ENCODE measurements around the gene HCK.

- TF ChIP-seq, protein P1, sequence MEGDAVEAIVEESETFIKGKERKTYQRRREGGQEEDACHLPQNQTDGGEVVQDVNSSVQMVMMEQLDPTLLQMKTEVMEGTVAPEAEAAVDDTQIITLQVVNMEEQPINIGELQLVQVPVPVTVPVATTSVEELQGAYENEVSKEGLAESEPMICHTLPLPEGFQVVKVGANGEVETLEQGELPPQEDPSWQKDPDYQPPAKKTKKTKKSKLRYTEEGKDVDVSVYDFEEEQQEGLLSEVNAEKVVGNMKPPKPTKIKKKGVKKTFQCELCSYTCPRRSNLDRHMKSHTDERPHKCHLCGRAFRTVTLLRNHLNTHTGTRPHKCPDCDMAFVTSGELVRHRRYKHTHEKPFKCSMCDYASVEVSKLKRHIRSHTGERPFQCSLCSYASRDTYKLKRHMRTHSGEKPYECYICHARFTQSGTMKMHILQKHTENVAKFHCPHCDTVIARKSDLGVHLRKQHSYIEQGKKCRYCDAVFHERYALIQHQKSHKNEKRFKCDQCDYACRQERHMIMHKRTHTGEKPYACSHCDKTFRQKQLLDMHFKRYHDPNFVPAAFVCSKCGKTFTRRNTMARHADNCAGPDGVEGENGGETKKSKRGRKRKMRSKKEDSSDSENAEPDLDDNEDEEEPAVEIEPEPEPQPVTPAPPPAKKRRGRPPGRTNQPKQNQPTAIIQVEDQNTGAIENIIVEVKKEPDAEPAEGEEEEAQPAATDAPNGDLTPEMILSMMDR (IDR thresholded peaks at IDR 0.05), result no peak
- TF ChIP-seq FOXJ3 (CRISPR knock-in tag; IDR thresholded peaks at IDR 0.05) (no peak), YY1 (IDR thresholded peaks at IDR 0.05; ENCODE audit: low read depth) (no peak), RCOR1 (IDR thresholded peaks at IDR 0.05; ENCODE audit: low read length) (no peak), MEF2A (IDR thresholded peaks at IDR 0.05; ENCODE audit: borderline replicate concordance, low read depth) (no peak), RAD21 (IDR thresholded peaks at IDR 0.05; ENCODE audit: low read length) (no peak), USF2 (IDR thresholded peaks at IDR 0.05; ENCODE audit: borderline replicate concordance, low read depth, low read length) (no peak), IRF3 (IDR thresholded peaks at IDR 0.05; ENCODE audit: low read depth, low read length) (no peak), POLR2AphosphoS5 (IDR thresholded peaks at IDR 0.05; ENCODE audit: low read depth, low read length) (no peak), EP300 (IDR thresholded peaks at IDR 0.05; ENCODE audit: borderline replicate concordance in 1 of 2, low read depth in 1 of 2, low read length in 1 of 2) (no peak)
- TF ChIP-seq, protein P2, sequence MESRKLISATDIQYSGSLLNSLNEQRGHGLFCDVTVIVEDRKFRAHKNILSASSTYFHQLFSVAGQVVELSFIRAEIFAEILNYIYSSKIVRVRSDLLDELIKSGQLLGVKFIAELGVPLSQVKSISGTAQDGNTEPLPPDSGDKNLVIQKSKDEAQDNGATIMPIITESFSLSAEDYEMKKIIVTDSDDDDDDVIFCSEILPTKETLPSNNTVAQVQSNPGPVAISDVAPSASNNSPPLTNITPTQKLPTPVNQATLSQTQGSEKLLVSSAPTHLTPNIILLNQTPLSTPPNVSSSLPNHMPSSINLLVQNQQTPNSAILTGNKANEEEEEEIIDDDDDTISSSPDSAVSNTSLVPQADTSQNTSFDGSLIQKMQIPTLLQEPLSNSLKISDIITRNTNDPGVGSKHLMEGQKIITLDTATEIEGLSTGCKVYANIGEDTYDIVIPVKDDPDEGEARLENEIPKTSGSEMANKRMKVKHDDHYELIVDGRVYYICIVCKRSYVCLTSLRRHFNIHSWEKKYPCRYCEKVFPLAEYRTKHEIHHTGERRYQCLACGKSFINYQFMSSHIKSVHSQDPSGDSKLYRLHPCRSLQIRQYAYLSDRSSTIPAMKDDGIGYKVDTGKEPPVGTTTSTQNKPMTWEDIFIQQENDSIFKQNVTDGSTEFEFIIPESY (IDR thresholded peaks at IDR 0.05; ENCODE audit: borderline replicate concordance, low read depth), result no peak
Observed at GRCh38 chr20:32062776-32063170, 10.7 kb downstream of the HCK start.

Measured in SK-N-SH (cell line).